CD4-positive, alpha-beta memory T cell (primary cell): ENCODE data around the gene SLC16A3. TPM values are rescaled to one million over a fixed set of nuclear protein-coding genes. Genes with fewer than 3 reads are reported as not detected.

ENCODE experiments used
- CTCF ChIA-PET: fragments of 350-600 bp; sonication (Branson Sonifier 250); formaldehyde crosslinking; loops from one replicate; lab custom pipeline; 2021; ENCODE audit warnings: inconsistent platforms; ENCODE audit not compliant: partially characterized antibody; lab: Charles Lee
- POLR2A ChIA-PET: fragments of 350-600 bp; sonication (Branson Sonifier 250); formaldehyde crosslinking; loops from one replicate; lab custom pipeline; 2021; ENCODE audit not compliant: partially characterized antibody; lab: Charles Lee
- DNase-seq, 5 donors: peaks; one replicate each; pipeline versions ENCODE4 v3.0.0 to v3.0.0-alpha.2; 2020 to 2022; ENCODE audit warnings: mixed read lengths in 1 of 5
- H3K27ac ChIP-seq: one replicate; pipeline ENCODE4 v1.7.0; 2013; ENCODE audit warnings: low read depth, low read length
- H3K27me3 ChIP-seq: 2 replicates; pipeline ENCODE4 v1.7.0; 2013; ENCODE audit warnings: mild to moderate bottlenecking, low read length, moderate library complexity; ENCODE audit not compliant: insufficient read depth
- H3K36me3 ChIP-seq: 2 replicates; pipeline ENCODE4 v1.7.0; 2013; ENCODE audit warnings: mild to moderate bottlenecking, low read length, moderate library complexity; ENCODE audit not compliant: insufficient read depth
- H3K4me1 ChIP-seq: 2 replicates; pipeline ENCODE4 v1.7.0; 2013; ENCODE audit warnings: mild to moderate bottlenecking, low read length, moderate library complexity; ENCODE audit not compliant: insufficient read depth
- H3K4me3 ChIP-seq, 2 donors: one replicate each; pipeline ENCODE4 v1.7.0; 2013; ENCODE audit warnings: low read length in 2 of 2, mild to moderate bottlenecking in 1 of 2
- H3K9me3 ChIP-seq, 2 donors: one replicate each; pipeline ENCODE4 v1.7.0; 2013; ENCODE audit warnings: low read length in 2 of 2, control low read depth in 1 of 2; ENCODE audit not compliant: control insufficient read depth in 1 of 2
- H3K27ac Mint-ChIP-seq, 7 donors: one replicate each; pipeline ENCODE4 v1.8.0; 2020 to 2021; ENCODE audit warnings: mixed read lengths in 7 of 7, mild to moderate bottlenecking in 6 of 7, inconsistent platforms in 3 of 7, moderate library complexity in 3 of 7
- H3K27me3 Mint-ChIP-seq, 2 donors: one replicate each; pipeline ENCODE4 v1.8.0; 2020 to 2021; ENCODE audit warnings: mixed read lengths in 2 of 2
- H3K36me3 Mint-ChIP-seq, 2 donors: one replicate each; pipeline ENCODE4 v1.8.0; 2020 to 2021; ENCODE audit warnings: mixed read lengths in 2 of 2, inconsistent platforms in 1 of 2, mild to moderate bottlenecking in 1 of 2
- H3K4me1 Mint-ChIP-seq, 4 donors: one replicate each; pipeline ENCODE4 v1.8.0; 2020 to 2021; ENCODE audit warnings: mixed read lengths in 4 of 4, mild to moderate bottlenecking in 1 of 4
- H3K4me3 Mint-ChIP-seq, 8 donors: one replicate each; pipeline ENCODE4 v1.8.0; 2020 to 2021; ENCODE audit warnings: mixed read lengths in 8 of 8, mild to moderate bottlenecking in 7 of 8, moderate library complexity in 6 of 8, inconsistent platforms in 3 of 8
- H3K9me3 Mint-ChIP-seq, 8 donors: one replicate each; pipeline ENCODE4 v1.8.0; 2020 to 2021; ENCODE audit warnings: mixed read lengths in 8 of 8, mild to moderate bottlenecking in 5 of 8, inconsistent platforms in 3 of 8, moderate library complexity in 1 of 8
- intact Hi-C: fragments of 100-400 bp; cut with micrococcal nuclease; formaldehyde crosslinking; loops from one replicate; pipeline ENCODE4 v1.15.1; 2023
- polyA plus RNA-seq, 2 donors: library from polyadenylated mRNA; unstranded; fragments of 300-500 nt; fragmentation: Illumina TruSeq; gene quantifications; one replicate each; pipeline ENCODE4 v1.2.3, GENCODE V29; 2021
- total RNA-seq, 2 experiments: library from RNA; stranded (reverse); gene quantifications; one replicate each; pipeline ENCODE4 v1.2.3, GENCODE V29; 2021

SLC16A3 gene
- total and polyA plus RNA-seq, 4 experiments from 2014 or later, result 1.4 to 31.4 (median 17.9) TPM

- Histone ChIP-seq H3K9me3 (no peaks in the 10 kb centered on the region), H3K4me3 (no peak overlapping the region), H3K4me1 (peaks cover 45% of the 10 kb centered on the region), H3K27me3 (no peaks in the 10 kb centered on the region), H3K36me3 (peaks cover 67% of the 10 kb centered on the region), H3K27ac (no peak overlapping the region)
- Mint-ChIP-seq H3K4me1 (peaks cover 22 to 88% (median 43%) of the 10 kb centered on the region in 4 donors), H3K27me3 (no peaks in the 10 kb centered on the region), H3K4me3 (peak overlapping the region in 3 of 8 donors; percentile 30 to 63 (median 53)), H3K36me3 (peaks cover 40 to 69% of the 10 kb centered on the region in 2 donors), H3K27ac (peak overlapping the region in 6 of 7 donors; percentile 47 to 88 (median 74)), H3K9me3 (peaks cover 0 to 4% (median 0%) of the 10 kb centered on the region in 8 donors)
- intact Hi-C loops, result loop anchor here (1.0 kb wide), 1 partner anchor 77 kb away; no protein-coding TSS in a partner anchor
- no peak for DNase-seq
- ChIA-PET CTCF (interaction anchor here (0.6 kb wide), 1 partner anchor 167 kb away, joined by 3 read pairs; no protein-coding TSS in a partner anchor), POLR2A (interaction anchor here (1.0 to 6.3 kb wide), 5 partner anchors 14 to 77 kb away, joined by 3 to 52 read pairs (median 3); partner anchors contain the start of genes CD7 and SLC16A3)
Measured at GRCh38 chr17:82243648-82244412, 15.0 kb downstream of the SLC16A3 start.

DNA sequence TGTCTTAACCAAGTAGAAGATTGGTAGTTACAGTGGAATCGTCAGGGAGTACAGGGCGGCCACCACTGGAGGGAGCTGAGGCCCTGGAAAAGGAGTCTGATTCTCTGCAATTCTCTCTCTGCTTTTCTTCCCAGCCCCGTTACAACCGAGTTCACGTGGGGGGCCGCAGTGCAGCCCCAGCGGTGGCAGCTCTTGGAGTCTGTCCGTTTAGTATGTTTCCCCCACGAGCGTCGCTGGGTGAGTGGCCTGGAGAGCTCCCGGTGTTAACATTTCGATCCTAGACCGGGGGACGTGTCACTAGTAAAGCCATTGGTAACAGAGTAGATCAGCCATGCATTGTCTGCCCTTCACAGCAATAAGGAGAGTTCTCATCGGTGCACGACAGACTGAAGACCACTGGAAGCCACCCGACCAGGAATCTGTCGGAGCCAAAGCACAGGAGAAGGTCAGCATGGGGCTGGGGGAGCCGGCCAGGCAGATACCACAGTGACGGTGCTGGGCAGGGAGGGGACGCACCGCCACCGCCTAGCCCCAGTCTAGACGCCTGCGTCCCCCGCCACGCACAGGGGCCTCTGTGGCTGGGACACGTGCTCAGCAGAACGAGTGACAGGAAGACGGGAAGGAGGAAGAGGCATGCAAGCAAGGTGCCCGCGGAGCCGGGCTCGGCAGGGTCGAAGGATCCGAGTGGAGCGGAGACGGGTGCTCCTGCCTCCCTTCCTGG is 15.7 kb downstream of the SLC16A3 start:
- Mint-ChIP-seq H3K4me3 (peak overlapping the region in 2 of 8 donors; percentile 28 to 63), H3K4me1 (peaks cover 20 to 80% (median 37%) of the 10 kb centered on the region in 4 donors), H3K27ac (peak overlapping the region in 6 of 7 donors; percentile 47 to 76 (median 67)), H3K27me3 (no peaks in the 10 kb centered on the region), H3K36me3 (peaks cover 42 to 69% of the 10 kb centered on the region in 2 donors), H3K9me3 (peaks cover 0 to 4% (median 0%) of the 10 kb centered on the region in 8 donors)
- no peaks in the 10 kb centered on the region for H3K9me3 ChIP-seq
- H3K4me1 ChIP-seq, result peaks cover 38% of the 10 kb centered on the region
- intact Hi-C loops, result loop anchor here (1.0 kb wide), 1 partner anchor 77 kb away; no protein-coding TSS in a partner anchor
- H3K4me3 ChIP-seq, result no peak overlapping the region
- no peaks in the 10 kb centered on the region for H3K27me3 ChIP-seq
- POLR2A ChIA-PET, result no interaction called here
- no peak overlapping the region for H3K27ac ChIP-seq
- H3K36me3 ChIP-seq, result peaks cover 74% of the 10 kb centered on the region
- no peak for DNase-seq
- CTCF ChIA-PET, result interaction anchor here (0.6 kb wide), 1 partner anchor 167 kb away, joined by 3 read pairs; no protein-coding TSS in a partner anchor

GRCh38 chr17:82245134-82246039 is 16.5 kb downstream of the SLC16A3 start:
- Mint-ChIP-seq H3K36me3 (peaks cover 42 to 72% of the 10 kb centered on the region in 2 donors), H3K27me3 (no peaks in the 10 kb centered on the region), H3K4me1 (peaks cover 18 to 72% (median 30%) of the 10 kb centered on the region in 4 donors), H3K4me3 (no peak overlapping the region), H3K27ac (peak overlapping the region in 4 of 7 donors; percentile 29 to 76 (median 60)), H3K9me3 (peaks cover 0 to 4% (median 0%) of the 10 kb centered on the region in 8 donors)
- H3K27me3 ChIP-seq, result no peaks in the 10 kb centered on the region
- ChIA-PET POLR2A (interaction anchor here (0.7 kb wide), 1 partner anchor 10 kb away, joined by 3 read pairs; no protein-coding TSS in a partner anchor), CTCF (no interaction called here)
- no peak overlapping the region for H3K4me3 ChIP-seq
- no peak overlapping the region for H3K27ac ChIP-seq
- peaks cover 30% of the 10 kb centered on the region for H3K4me1 ChIP-seq
- intact Hi-C loops, result no loop called here
- H3K36me3 ChIP-seq, result peaks cover 82% of the 10 kb centered on the region
- no peak for DNase-seq
- no peaks in the 10 kb centered on the region for H3K9me3 ChIP-seq

DNA sequence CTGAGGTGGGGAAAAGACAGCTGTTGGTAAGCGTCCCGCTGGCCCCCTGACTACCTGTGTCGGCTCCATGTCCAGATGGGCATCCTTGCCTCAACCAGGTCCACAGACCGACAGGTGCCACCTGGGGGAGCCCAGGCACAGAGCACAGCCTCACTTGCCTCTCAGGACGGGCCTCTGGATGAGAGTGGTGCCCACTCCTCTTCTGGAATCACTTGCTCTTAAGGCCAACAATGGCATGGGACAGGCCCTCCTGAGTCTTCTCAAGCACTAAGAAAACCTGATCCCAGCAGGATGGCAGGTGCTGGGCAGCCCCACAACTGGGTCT is 17.2 kb downstream of the SLC16A3 start:
- intact Hi-C loops, result no loop called here
- Histone ChIP-seq H3K36me3 (peaks cover 88% of the 10 kb centered on the region), H3K4me3 (no peak overlapping the region), H3K4me1 (peaks cover 24% of the 10 kb centered on the region), H3K27ac (no peak overlapping the region), H3K9me3 (no peaks in the 10 kb centered on the region), H3K27me3 (no peaks in the 10 kb centered on the region)
- Mint-ChIP-seq H3K4me3 (no peak overlapping the region), H3K36me3 (peaks cover 46 to 72% of the 10 kb centered on the region in 2 donors), H3K4me1 (peaks cover 14 to 67% (median 24%) of the 10 kb centered on the region in 4 donors), H3K9me3 (peaks cover 0 to 4% (median 0%) of the 10 kb centered on the region in 8 donors), H3K27ac (peak overlapping the region in 3 of 7 donors; percentile 35 to 84 (median 36)), H3K27me3 (no peaks in the 10 kb centered on the region)
- POLR2A ChIA-PET, result no interaction called here
- no peak for DNase-seq
- CTCF ChIA-PET, result no interaction called here

- ChIA-PET POLR2A (interaction anchor here (0.9 kb wide), 1 partner anchor 40 kb away, joined by 3 read pairs; no protein-coding TSS in a partner anchor), CTCF (no interaction called here)
- Mint-ChIP-seq H3K4me3 (no peak overlapping the region), H3K4me1 (peaks cover 12 to 64% (median 20%) of the 10 kb centered on the region in 4 donors), H3K9me3 (peaks cover 0 to 4% (median 0%) of the 10 kb centered on the region in 8 donors), H3K36me3 (peaks cover 52 to 75% of the 10 kb centered on the region in 2 donors), H3K27me3 (no peaks in the 10 kb centered on the region), H3K27ac (peak overlapping the region in 4 of 7 donors; percentile 9 to 84 (median 38))
- Histone ChIP-seq H3K27me3 (no peaks in the 10 kb centered on the region), H3K4me3 (no peak overlapping the region), H3K9me3 (no peaks in the 10 kb centered on the region), H3K36me3 (peaks cover 94% of the 10 kb centered on the region), H3K27ac (no peak overlapping the region), H3K4me1 (peaks cover 18% of the 10 kb centered on the region)
- intact Hi-C loops, result no loop called here
- DNase-seq, result no peak
Measured at GRCh38 chr17:82246365-82247181, 17.7 kb downstream of the SLC16A3 start.
